Measurements from ENCODE around the gene PHC2. TPM values are rescaled to one million over a fixed set of nuclear protein-coding genes. Genes with fewer than 3 reads are reported as not detected.

PHC2 gene
- total RNA-seq, 1 experiment from 2014 or later = 9.4 TPM

DNA sequence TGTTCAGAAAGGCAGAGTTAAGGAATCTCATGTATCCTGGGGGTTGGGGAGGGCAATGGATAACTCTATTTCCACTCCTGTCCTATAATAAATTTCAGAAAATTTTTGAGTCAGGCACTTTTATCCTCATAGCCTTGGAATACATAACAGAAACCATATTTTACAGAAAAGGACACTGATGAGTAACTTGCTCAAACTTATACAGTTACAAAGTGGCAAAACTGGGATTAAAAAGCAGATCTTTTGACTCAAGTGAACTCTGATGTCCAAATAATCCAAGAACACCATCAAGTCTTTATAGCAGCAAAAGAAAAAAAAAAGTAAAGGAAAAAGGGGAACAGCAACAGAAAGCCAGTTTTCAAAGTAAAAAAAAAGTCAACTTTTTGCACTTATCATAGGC, 36.9 kb downstream of the PHC2 start:
- Histone ChIP-seq H2BK5ac (ENCODE audit: insufficient read length, low read length) (no peak overlapping the region), H3K27me3 (ENCODE audit: insufficient read depth, low read length) (no peaks in the 10 kb centered on the region), H2BK120ac (ENCODE audit: low read depth, low read length, poor library complexity, severe bottlenecking) (no peak overlapping the region), H3K23ac (ENCODE audit: insufficient read length, low read depth, low read length) (no peak overlapping the region), H3K27ac (ENCODE audit: insufficient read length, low read depth, low read length) (no peak overlapping the region), H4K8ac (replicated peaks; ENCODE audit: insufficient read length, low read depth, low read length) (no peak overlapping the region), H3K23me2 (ENCODE audit: insufficient read length, low read depth, low read length, poor library complexity, severe bottlenecking) (no peaks in the 10 kb centered on the region), H3K79me2 (ENCODE audit: insufficient read depth, low read length) (no peaks in the 10 kb centered on the region), H2BK15ac (ENCODE audit: low read depth, low read length) (no peak overlapping the region), H3K9ac (ENCODE audit: extremely low read depth, insufficient read length, low read length) (no peak overlapping the region), H3K4me1 (ENCODE audit: insufficient read depth, low read length) (peaks cover 4% of the 10 kb centered on the region; the same call in 1 of the 2 replicates), H4K91ac (ENCODE audit: insufficient read length, low read depth, low read length) (no peak overlapping the region), H3K9me3 (ENCODE audit: control insufficient read depth, low read depth, low read length) (no peaks in the 10 kb centered on the region), H2AK5ac (ENCODE audit: insufficient read length, low read length) (no peak overlapping the region), H3K18ac (ENCODE audit: insufficient read length, low read depth, low read length) (no peak overlapping the region), H3T11ph (ENCODE audit: low read length) (no peak overlapping the region), H3K4ac (ENCODE audit: low read depth, low read length) (no peak overlapping the region), H3K14ac (ENCODE audit: insufficient read depth, low read length) (no peak overlapping the region), H3K79me1 (ENCODE audit: insufficient read depth, low read depth, low read length, poor library complexity, severe bottlenecking) (no peaks in the 10 kb centered on the region), H2BK12ac (ENCODE audit: insufficient read length, low read depth, low read length) (no peak overlapping the region), H4K5ac (ENCODE audit: insufficient read length, low read depth, low read length) (no peak overlapping the region), H2BK20ac (ENCODE audit: low read depth, low read length, poor library complexity, severe bottlenecking) (no peak overlapping the region), H2AFZ (ENCODE audit: low read length) (no peak overlapping the region), H3K56ac (ENCODE audit: insufficient read length, low read depth, low read length) (no peak overlapping the region), H4K20me1 (ENCODE audit: control insufficient read depth, insufficient read depth, insufficient read length) (peaks cover 3% of the 10 kb centered on the region), H3K4me2 (ENCODE audit: insufficient read depth, insufficient read length, low read length) (no peak overlapping the region)
- no peak for TF ChIP-seq CTCF (conservative IDR thresholded peaks at IDR 0.05)
- H3K4me1 Mint-ChIP-seq = peaks cover 22 to 30% of the 10 kb centered on the region in 2 experiments
- no peak for DNase-seq
- H3K9me3 Mint-ChIP-seq = peaks cover 2 to 3% of the 10 kb centered on the region in 2 experiments; a peak in 2 of 5 replicates
- H3K4me3 Mint-ChIP-seq = no peak overlapping the region
- no peaks in the 10 kb centered on the region; the same call in 1 of the 2 replicates for H3K27me3 Mint-ChIP-seq (ENCODE audit: low read depth)
- H3K27ac Mint-ChIP-seq = no peak overlapping the region
- H3K36me3 Mint-ChIP-seq (ENCODE audit: insufficient read depth in 1 of 3, low read depth in 3 of 3) = peaks cover 0 to 5% (median 0%) of the 10 kb centered on the region in 3 experiments; a peak in 1 of 7 replicates

All from H9 (cell line).